ENCODE data around the gene OSBPL3. TPM values are rescaled to one million over a fixed set of nuclear protein-coding genes. Genes with fewer than 3 reads are reported as not detected.

OSBPL3 gene
- total RNA-seq, 4 donors from 2014 or later = 3.2 to 11.4 (median 6.4) TPM

DNA sequence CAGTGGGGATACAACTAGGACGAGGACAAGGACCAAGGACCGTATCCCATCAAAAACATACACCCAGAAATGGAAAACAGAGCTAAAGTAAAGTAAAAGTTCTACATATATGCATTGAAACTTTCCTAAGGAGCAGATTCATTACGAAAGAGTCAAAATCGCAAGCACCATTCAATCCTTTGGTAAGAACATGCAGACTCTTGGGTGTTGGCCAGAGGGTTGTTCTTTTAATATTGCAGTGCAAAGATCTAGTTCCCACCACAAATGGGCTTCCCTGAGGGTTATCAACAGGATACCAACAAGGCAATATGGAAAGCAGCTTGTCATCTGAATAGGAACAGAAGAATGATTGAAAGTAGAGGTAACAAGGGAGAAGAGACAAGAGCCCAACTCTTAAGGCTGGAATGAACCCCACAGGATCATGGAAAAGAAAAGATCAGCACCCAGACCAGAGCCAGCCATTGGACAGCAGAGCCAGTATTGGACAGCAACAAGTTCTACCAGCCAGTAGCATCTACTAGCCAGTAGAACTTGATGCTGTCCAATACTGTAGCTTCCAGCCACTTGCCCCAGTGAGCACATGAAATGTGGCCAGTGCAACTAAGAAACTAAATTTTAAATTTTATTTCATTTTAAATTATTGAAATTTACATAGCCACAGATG is 66.0 kb downstream of the OSBPL3 start:
- Histone ChIP-seq H3K4me3 (no peak overlapping the region), H3K9me3 (no peaks in the 10 kb centered on the region), H3K36me3 (no peaks in the 10 kb centered on the region), H3K27me3 (no peaks in the 10 kb centered on the region), H3K27ac (no peak overlapping the region), H3K4me1 (no peaks in the 10 kb centered on the region)
- TF ChIP-seq, protein P1, sequence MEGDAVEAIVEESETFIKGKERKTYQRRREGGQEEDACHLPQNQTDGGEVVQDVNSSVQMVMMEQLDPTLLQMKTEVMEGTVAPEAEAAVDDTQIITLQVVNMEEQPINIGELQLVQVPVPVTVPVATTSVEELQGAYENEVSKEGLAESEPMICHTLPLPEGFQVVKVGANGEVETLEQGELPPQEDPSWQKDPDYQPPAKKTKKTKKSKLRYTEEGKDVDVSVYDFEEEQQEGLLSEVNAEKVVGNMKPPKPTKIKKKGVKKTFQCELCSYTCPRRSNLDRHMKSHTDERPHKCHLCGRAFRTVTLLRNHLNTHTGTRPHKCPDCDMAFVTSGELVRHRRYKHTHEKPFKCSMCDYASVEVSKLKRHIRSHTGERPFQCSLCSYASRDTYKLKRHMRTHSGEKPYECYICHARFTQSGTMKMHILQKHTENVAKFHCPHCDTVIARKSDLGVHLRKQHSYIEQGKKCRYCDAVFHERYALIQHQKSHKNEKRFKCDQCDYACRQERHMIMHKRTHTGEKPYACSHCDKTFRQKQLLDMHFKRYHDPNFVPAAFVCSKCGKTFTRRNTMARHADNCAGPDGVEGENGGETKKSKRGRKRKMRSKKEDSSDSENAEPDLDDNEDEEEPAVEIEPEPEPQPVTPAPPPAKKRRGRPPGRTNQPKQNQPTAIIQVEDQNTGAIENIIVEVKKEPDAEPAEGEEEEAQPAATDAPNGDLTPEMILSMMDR (IDR thresholded peaks at IDR 0.05) = no peak
- TF ChIP-seq POLR2A (IDR thresholded peaks at IDR 0.05) = no peak
- TF ChIP-seq EP300 (IDR thresholded peaks at IDR 0.05) = no peak
- no peak for TF ChIP-seq POLR2AphosphoS5 (IDR thresholded peaks at IDR 0.05)
- no peak for ATAC-seq
- WGBS, 2 donors (ENCODE audit: low coverage in 1 of 2) = 75 to 96% methylated on average over 4 of the region's 4 CpGs

DNA sequence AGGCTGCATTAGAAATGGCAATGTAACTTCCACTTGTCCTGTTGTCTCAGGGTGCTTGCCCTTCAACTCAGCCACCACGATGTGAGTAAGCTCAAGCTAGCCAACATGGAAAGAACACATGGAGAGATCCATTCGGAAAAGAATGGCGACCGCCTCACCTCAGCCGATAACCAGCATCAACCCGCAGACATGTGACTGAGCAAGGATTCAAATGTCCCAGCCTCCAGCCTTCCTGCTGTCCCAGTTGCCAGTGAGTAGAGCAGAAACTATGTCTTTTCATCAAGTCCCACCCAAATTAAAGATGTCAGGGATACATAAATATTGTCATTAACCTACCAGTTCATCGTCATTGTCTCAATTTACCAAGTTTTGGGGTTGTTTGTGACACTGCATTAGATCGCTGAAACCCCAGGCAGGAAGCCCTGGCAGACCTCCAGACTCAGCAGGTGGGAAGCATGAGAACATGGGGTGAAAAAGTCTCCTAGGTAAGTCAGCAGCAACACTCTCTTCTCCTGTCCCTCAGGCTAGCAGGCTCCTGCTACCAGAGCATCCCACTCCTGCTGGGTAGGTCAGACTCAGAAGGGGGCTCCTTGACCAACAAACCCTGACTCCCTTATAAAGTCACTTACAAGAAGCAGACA is 67.0 kb downstream of the OSBPL3 start:
- TF ChIP-seq EP300 (IDR thresholded peaks at IDR 0.05) = no peak
- no peak for TF ChIP-seq POLR2AphosphoS5 (IDR thresholded peaks at IDR 0.05)
- TF ChIP-seq, protein P1 (IDR thresholded peaks at IDR 0.05) = no peak
- no peak for TF ChIP-seq POLR2A (IDR thresholded peaks at IDR 0.05)
- H3K4me3 ChIP-seq = no peak overlapping the region
- H3K27me3 ChIP-seq = no peaks in the 10 kb centered on the region
- WGBS, 2 donors (ENCODE audit: low coverage in 1 of 2) = 89% methylated on average over 7 of the region's 8 CpGs; no CpG with 5 or more reads in 1 of the 2 donors
- H3K27ac ChIP-seq = no peak overlapping the region
- no peaks in the 10 kb centered on the region for H3K4me1 ChIP-seq
- ATAC-seq = no peak
- H3K36me3 ChIP-seq = no peaks in the 10 kb centered on the region
- no peaks in the 10 kb centered on the region for H3K9me3 ChIP-seq

DNA sequence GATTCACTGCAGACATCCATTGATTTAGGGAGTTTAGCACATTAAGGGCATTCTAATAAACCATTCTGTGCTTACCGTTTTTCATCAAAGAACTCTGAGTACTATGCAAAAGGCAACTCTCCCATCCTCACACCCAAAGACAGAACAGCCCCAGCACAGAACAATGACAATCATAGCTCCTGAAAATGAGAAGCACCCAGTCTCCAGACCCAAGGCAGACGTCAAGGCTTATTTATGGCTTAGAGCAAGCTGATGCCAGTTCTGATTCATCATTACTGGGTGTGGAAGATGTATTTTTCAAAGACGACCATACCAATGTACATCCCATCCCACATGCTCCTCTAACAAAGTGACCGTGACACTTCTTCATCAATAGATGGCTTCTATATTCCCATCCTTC is 67.6 kb downstream of the OSBPL3 start:
- no peak overlapping the region for H3K27ac ChIP-seq
- TF ChIP-seq POLR2A (IDR thresholded peaks at IDR 0.05) (no peak), EP300 (IDR thresholded peaks at IDR 0.05) (no peak), POLR2AphosphoS5 (IDR thresholded peaks at IDR 0.05) (no peak)
- TF ChIP-seq, protein P1 (IDR thresholded peaks at IDR 0.05) = no peak
- H3K4me1 ChIP-seq = no peaks in the 10 kb centered on the region
- H3K9me3 ChIP-seq = no peaks in the 10 kb centered on the region
- H3K27me3 ChIP-seq = no peaks in the 10 kb centered on the region
- H3K36me3 ChIP-seq = no peaks in the 10 kb centered on the region
- ATAC-seq = no peak
- no peak overlapping the region for H3K4me3 ChIP-seq
- WGBS, 2 donors (ENCODE audit: low coverage in 1 of 2) = 79 to 83% methylated on average over 2 of the region's 4 CpGs

DNA sequence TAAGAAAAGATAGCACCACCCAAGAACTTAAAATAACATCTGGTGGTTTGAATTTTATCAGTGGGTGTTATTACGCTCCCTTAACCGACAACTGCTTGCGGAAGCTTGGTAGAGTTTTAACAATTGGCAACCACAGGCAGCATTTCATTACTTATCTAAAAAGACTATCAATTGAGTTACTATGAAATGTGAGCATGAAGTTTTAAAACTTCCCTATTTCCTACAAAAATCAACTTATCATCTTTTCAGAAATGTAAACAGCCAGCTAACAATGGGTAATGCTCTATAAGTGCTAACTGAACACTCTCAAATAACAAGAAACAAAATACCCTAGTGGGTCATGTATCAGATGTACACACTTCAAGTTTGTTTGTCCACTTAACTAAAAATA is 68.8 kb downstream of the OSBPL3 start:
- Histone ChIP-seq H3K36me3 (no peaks in the 10 kb centered on the region), H3K9me3 (no peaks in the 10 kb centered on the region), H3K4me3 (no peak overlapping the region), H3K4me1 (no peaks in the 10 kb centered on the region), H3K27me3 (no peaks in the 10 kb centered on the region), H3K27ac (no peak overlapping the region)
- ATAC-seq = no peak
- 90 to 91% methylated on average over 3 of the region's 3 CpGs for WGBS, 2 donors (ENCODE audit: low coverage in 1 of 2)
- TF ChIP-seq POLR2A (IDR thresholded peaks at IDR 0.05) = no peak
- TF ChIP-seq, protein P1 (IDR thresholded peaks at IDR 0.05) = no peak

Data from gastroesophageal sphincter (tissue), 4 donors.